HG03432 (cell line): Measurements from ENCODE around the gene STPG3.

Experiments used
- ATAC-seq: cut with Tn5 transposase; IDR thresholded peaks from one replicate; pipeline ENCODE4 v1.9.1; 2021; ENCODE audit warnings: mild to moderate bottlenecking, moderate library complexity; ENCODE audit not compliant: unreplicated experiment

The STPG3 gene

GRCh38 chr9:137221506-137222111 lies 29.5 kb upstream of the STPG3 start:
- no peak for ATAC-seq

GRCh38 chr9:137222190-137223077 lies 28.7 kb upstream of the STPG3 start, which contains the start of gene RNF208:
TSS of gene RNF208 (minus strand) at chr9:137222240. CDS start at chr9:137221212, 1,028 bp downstream.
- ATAC-seq: peak; percentile 3

GRCh38 chr9:137223078-137223970 lies 27.8 kb upstream of the STPG3 start:
- ATAC-seq: peak; percentile 66

GRCh38 chr9:137224830-137225694 lies 26.0 kb upstream of the STPG3 start, which contains the start of gene CYSRT1:
TSS of gene CYSRT1 (plus strand) at chr9:137225174. CDS start at chr9:137225622, 448 bp downstream.
- ATAC-seq: no peak

- ATAC-seq: no peak
These were observed 25.3 kb upstream of the STPG3 start for GRCh38 chr9:137225699-137226331.

GRCh38 chr9:137226338-137227053 lies 24.6 kb upstream of the STPG3 start:
- ATAC-seq: no peak

- no peak for ATAC-seq
These were observed 23.8 kb upstream of the STPG3 start, which contains the start of gene RNF224 for GRCh38 chr9:137227054-137227852. TSS of gene RNF224 (plus strand) at chr9:137227502. CDS start at chr9:137228336, 834 bp downstream.

- ATAC-seq: no peak
These were observed 23.1 kb upstream of the STPG3 start for GRCh38 chr9:137227853-137228505.

- no peak for ATAC-seq
These were observed 22.5 kb upstream of the STPG3 start for GRCh38 chr9:137228506-137228967.

GRCh38 chr9:137228968-137229896 lies 21.9 kb upstream of the STPG3 start:
- no peak for ATAC-seq

- no peak for ATAC-seq
These were observed 21.0 kb upstream of the STPG3 start for GRCh38 chr9:137229903-137230704.

- no peak for ATAC-seq
These were observed 20.2 kb upstream of the STPG3 start, which contains the start of gene SLC34A3 for GRCh38 chr9:137230705-137231371. TSS of gene SLC34A3 (plus strand) at chr9:137230901. CDS start at chr9:137231703, 802 bp downstream.

GRCh38 chr9:137231372-137232039 lies 19.6 kb upstream of the STPG3 start:
- ATAC-seq: no peak

GRCh38 chr9:137232101-137232500 lies 19.0 kb upstream of the STPG3 start:
- no peak for ATAC-seq
